Measurements from ENCODE around the gene CTSF.

DNA sequence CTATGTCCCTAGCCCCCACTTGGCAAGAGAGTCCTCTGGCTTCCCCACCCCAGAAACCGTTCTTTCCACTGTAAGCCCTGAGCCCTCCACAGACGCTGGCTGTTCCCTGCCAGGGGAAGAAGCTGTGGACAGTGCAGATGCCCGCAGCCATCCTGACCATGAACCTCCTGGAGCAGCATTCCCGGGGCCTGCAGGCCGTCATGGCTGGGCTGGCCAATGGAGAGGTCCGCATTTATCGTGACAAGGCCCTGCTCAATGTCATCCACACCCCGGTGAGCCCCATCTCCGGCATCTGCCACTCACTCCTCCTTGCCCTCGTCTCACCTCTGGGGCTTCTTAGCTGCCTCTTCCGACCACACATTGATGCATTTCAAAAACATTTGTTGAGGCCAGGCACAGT, 44.8 kb downstream of the CTSF start:
- TF ChIP-seq POLR2AphosphoS5 (IDR thresholded peaks at IDR 0.05; ENCODE audit: low read depth, low read length): no peak
- TF ChIP-seq, protein P1, sequence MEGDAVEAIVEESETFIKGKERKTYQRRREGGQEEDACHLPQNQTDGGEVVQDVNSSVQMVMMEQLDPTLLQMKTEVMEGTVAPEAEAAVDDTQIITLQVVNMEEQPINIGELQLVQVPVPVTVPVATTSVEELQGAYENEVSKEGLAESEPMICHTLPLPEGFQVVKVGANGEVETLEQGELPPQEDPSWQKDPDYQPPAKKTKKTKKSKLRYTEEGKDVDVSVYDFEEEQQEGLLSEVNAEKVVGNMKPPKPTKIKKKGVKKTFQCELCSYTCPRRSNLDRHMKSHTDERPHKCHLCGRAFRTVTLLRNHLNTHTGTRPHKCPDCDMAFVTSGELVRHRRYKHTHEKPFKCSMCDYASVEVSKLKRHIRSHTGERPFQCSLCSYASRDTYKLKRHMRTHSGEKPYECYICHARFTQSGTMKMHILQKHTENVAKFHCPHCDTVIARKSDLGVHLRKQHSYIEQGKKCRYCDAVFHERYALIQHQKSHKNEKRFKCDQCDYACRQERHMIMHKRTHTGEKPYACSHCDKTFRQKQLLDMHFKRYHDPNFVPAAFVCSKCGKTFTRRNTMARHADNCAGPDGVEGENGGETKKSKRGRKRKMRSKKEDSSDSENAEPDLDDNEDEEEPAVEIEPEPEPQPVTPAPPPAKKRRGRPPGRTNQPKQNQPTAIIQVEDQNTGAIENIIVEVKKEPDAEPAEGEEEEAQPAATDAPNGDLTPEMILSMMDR (IDR thresholded peaks at IDR 0.05): no peak
- TF ChIP-seq, protein P2, sequence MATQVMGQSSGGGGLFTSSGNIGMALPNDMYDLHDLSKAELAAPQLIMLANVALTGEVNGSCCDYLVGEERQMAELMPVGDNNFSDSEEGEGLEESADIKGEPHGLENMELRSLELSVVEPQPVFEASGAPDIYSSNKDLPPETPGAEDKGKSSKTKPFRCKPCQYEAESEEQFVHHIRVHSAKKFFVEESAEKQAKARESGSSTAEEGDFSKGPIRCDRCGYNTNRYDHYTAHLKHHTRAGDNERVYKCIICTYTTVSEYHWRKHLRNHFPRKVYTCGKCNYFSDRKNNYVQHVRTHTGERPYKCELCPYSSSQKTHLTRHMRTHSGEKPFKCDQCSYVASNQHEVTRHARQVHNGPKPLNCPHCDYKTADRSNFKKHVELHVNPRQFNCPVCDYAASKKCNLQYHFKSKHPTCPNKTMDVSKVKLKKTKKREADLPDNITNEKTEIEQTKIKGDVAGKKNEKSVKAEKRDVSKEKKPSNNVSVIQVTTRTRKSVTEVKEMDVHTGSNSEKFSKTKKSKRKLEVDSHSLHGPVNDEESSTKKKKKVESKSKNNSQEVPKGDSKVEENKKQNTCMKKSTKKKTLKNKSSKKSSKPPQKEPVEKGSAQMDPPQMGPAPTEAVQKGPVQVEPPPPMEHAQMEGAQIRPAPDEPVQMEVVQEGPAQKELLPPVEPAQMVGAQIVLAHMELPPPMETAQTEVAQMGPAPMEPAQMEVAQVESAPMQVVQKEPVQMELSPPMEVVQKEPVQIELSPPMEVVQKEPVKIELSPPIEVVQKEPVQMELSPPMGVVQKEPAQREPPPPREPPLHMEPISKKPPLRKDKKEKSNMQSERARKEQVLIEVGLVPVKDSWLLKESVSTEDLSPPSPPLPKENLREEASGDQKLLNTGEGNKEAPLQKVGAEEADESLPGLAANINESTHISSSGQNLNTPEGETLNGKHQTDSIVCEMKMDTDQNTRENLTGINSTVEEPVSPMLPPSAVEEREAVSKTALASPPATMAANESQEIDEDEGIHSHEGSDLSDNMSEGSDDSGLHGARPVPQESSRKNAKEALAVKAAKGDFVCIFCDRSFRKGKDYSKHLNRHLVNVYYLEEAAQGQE (IDR thresholded peaks at IDR 0.05; ENCODE audit: insufficient read depth in 1 of 2, low read depth in 2 of 2, low read length in 1 of 2): no peak
- no peak for TF ChIP-seq SIN3A (IDR thresholded peaks at IDR 0.05; ENCODE audit: borderline replicate concordance, insufficient read depth, low read depth, low read length)

Data from Panc1 (cell line).